HEK293 (cell line): ENCODE data around the gene GABBR2.

Experiments used
- CTCF ChIA-PET: fragments of 350-600 bp; formaldehyde crosslinking; extraction: SDS; loops from one replicate; lab custom pipeline; 2021; ENCODE audit warnings: antibody characterized with exemption; lab: Yijun Ruan, JAX
- POLR2A ChIA-PET: fragments of 300-600 bp; formaldehyde crosslinking; extraction: SDS; loops from one replicate; lab custom pipeline; 2020; ENCODE audit warnings: antibody characterized with exemption, inconsistent platforms; lab: Yijun Ruan, JAX
- H3K27ac ChIP-seq: fragments of 200-500 bp; sonication (Bioruptor generic); 2 replicates; pipeline ENCODE4 v1.5.1; 2014; ENCODE audit warnings: low read depth, low read length, control low read depth, inconsistent platforms; ENCODE audit errors: extremely low read depth
- H3K36me3 ChIP-seq, 2 experiments: fragments of 200-500 bp in 1 of 2; sonication (Bioruptor generic) in 1 of 2; 1 replicate in 1 of 2; 2 replicates in 1 of 2; pipeline ENCODE4 v1.5.1; 2014 to 2017; ENCODE audit warnings: inconsistent platforms in 2 of 2, low read length in 2 of 2; ENCODE audit not compliant: control insufficient read depth in 2 of 2, insufficient read depth in 1 of 2
- H3K4me1 ChIP-seq: fragments of 200-500 bp; sonication (Bioruptor generic); 2 replicates; pipeline ENCODE4 v1.5.1; 2014; ENCODE audit warnings: mild to moderate bottlenecking, low read length, inconsistent platforms; ENCODE audit not compliant: control insufficient read depth, insufficient read depth
- H3K4me3 ChIP-seq: 2 replicates; pipeline ENCODE4 v1.5.1; 2011; ENCODE audit warnings: low read depth, mild to moderate bottlenecking, control low read depth, low read length, moderate library complexity
- H3K9me3 ChIP-seq: fragments of 200-500 bp; sonication (Bioruptor generic); 2 replicates; pipeline ENCODE4 v1.5.1; 2014; ENCODE audit warnings: low read depth, low read length, inconsistent platforms; ENCODE audit not compliant: control insufficient read depth, insufficient read depth
- FEZF1 ChIP-seq: fragments of 450-650 bp; formaldehyde crosslinking; IDR thresholded peaks from 2 replicates; pipeline ENCODE4 v1.5.1; 2016; ENCODE audit warnings: missing biosample characterization, missing genetic modification characterization
- HOXD13 ChIP-seq: sonication (generic); formaldehyde crosslinking; IDR thresholded peaks from 2 replicates; pipeline ENCODE4 v1.8.0; 2022; ENCODE audit warnings: missing genetic modification reagents, borderline replicate concordance
- KLF9 ChIP-seq: fragments of 450-650 bp; formaldehyde crosslinking; IDR thresholded peaks from 2 replicates; pipeline ENCODE4 v1.5.1; 2016; ENCODE audit warnings: missing biosample characterization, missing genetic modification characterization, low read depth
- SP2 ChIP-seq: fragments of 450-650 bp; formaldehyde crosslinking; IDR thresholded peaks from 2 replicates; pipeline ENCODE4 v1.5.1; 2016; ENCODE audit warnings: missing biosample characterization, missing genetic modification characterization
- SP3 ChIP-seq: fragments of 450-650 bp; formaldehyde crosslinking; IDR thresholded peaks from 2 replicates; pipeline ENCODE4 v1.5.1; 2016; ENCODE audit warnings: missing biosample characterization, missing genetic modification characterization
- ZBTB11 ChIP-seq: fragments of 450-650 bp; formaldehyde crosslinking; conservative IDR thresholded peaks from 2 replicates; pipeline ENCODE4 v1.5.1; 2016; ENCODE audit warnings: low read depth, missing biosample characterization, missing genetic modification characterization
- ZFHX2 ChIP-seq: fragments of 450-650 bp; formaldehyde crosslinking; conservative IDR thresholded peaks from 2 replicates; pipeline ENCODE4 v1.5.1; 2016; ENCODE audit warnings: missing biosample characterization, missing genetic modification characterization
- ZNF148 ChIP-seq: fragments of 450-650 bp; formaldehyde crosslinking; IDR thresholded peaks from 2 replicates; pipeline ENCODE4 v1.5.0; 2017; ENCODE audit warnings: missing biosample characterization, missing genetic modification characterization, borderline replicate concordance
- ZNF280D ChIP-seq: fragments of 450-650 bp; formaldehyde crosslinking; IDR thresholded peaks from 2 replicates; pipeline ENCODE4 v1.5.1; 2016; ENCODE audit warnings: missing biosample characterization, missing genetic modification characterization
- ZNF548 ChIP-seq: fragments of 450-650 bp; formaldehyde crosslinking; IDR thresholded peaks from 2 replicates; pipeline ENCODE4 v1.5.1; 2016; ENCODE audit warnings: missing biosample characterization, missing genetic modification characterization
- ZNF660 ChIP-seq: fragments of 450-650 bp; IDR thresholded peaks from 2 replicates; pipeline ENCODE4 v1.5.1; 2018; ENCODE audit warnings: missing biosample characterization, mild to moderate bottlenecking, missing genetic modification characterization
- ZNF704 ChIP-seq: fragments of 450-650 bp; formaldehyde crosslinking; IDR thresholded peaks from 2 replicates; pipeline ENCODE4 v1.5.1; 2016; ENCODE audit warnings: missing biosample characterization, missing genetic modification characterization
- ZNF707 ChIP-seq: fragments of 450-650 bp; formaldehyde crosslinking; IDR thresholded peaks from 2 replicates; pipeline ENCODE4 v1.5.1; 2016; ENCODE audit warnings: missing biosample characterization, missing genetic modification characterization
- ZNF791 ChIP-seq: fragments of 450-650 bp; formaldehyde crosslinking; IDR thresholded peaks from 2 replicates; pipeline ENCODE4 v1.5.1; 2016; ENCODE audit warnings: missing biosample characterization, missing genetic modification characterization

The GABBR2 gene

GRCh38 chr9:98341157-98342097 lies 367.3 kb downstream of the GABBR2 start (continued):
- TF ChIP-seq ZNF707 (tag by site-specific recombination), result no peak
- no peak for TF ChIP-seq ZNF148 (tag by site-specific recombination)
- no peak for TF ChIP-seq ZFHX2 (tag by site-specific recombination)
- no peak for TF ChIP-seq ZBTB11 (tag by site-specific recombination)
- TF ChIP-seq ZNF660 (tag by site-specific recombination), result no peak
- no peak for TF ChIP-seq FEZF1
- no peak for TF ChIP-seq SP3
- no peak for TF ChIP-seq ZNF791 (tag by site-specific recombination)
- no peak for TF ChIP-seq SP2

- no peak for TF ChIP-seq ZNF704 (tag by site-specific recombination)
- no peak for TF ChIP-seq ZNF548 (tag by site-specific recombination)
- no peak for TF ChIP-seq ZNF280D (tag by site-specific recombination)
- TF ChIP-seq SP3, result no peak
- no peak for TF ChIP-seq HOXD13 (CRISPR knock-in tag)
- no peak for TF ChIP-seq KLF9 (tag by site-specific recombination)
- Histone ChIP-seq H3K36me3 (no peaks in the 10 kb centered on the region), H3K9me3 (no peaks in the 10 kb centered on the region), H3K27ac (no peak overlapping the region), H3K4me1 (no peaks in the 10 kb centered on the region), H3K4me3 (no peak overlapping the region)
- ChIA-PET POLR2A (no interaction called here), CTCF (no interaction called here)
These were observed 368.5 kb downstream of the GABBR2 start for GRCh38 chr9:98339987-98340800.
